B cell (primary cell): ENCODE measurements around the gene GPRC6A.

Source experiments
- CTCF ChIP-seq: fragments of 200-600 bp; IDR thresholded peaks from one replicate; pipeline ENCODE4 v1.8.0; 2022; ENCODE audit warnings: antibody characterized with exemption, mild to moderate bottlenecking
- EZH2 ChIP-seq: IDR thresholded peaks from 2 replicates; pipeline ENCODE4 v1.6.1; 2012; ENCODE audit warnings: borderline replicate concordance, low read depth, mild to moderate bottlenecking, moderate library complexity, low read length; ENCODE audit not compliant: insufficient read depth, poor library complexity, severe bottlenecking

- TF ChIP-seq EZH2, result no peak
- no peak for TF ChIP-seq CTCF
Observed at GRCh38 chr6:116847227-116847626, 18.3 kb upstream of the GPRC6A start.
